GM19395 (cell line): ENCODE data around the gene FAM174C.
"Not testable (repeated sequence)": the region's sequence is repeated elsewhere in the genome, so short reads cannot be mapped to it uniquely, and the experiment has no call there.

Experiments
- ATAC-seq: cut with Tn5 transposase; IDR thresholded peaks from one replicate; pipeline ENCODE4 v1.9.1; 2021; ENCODE audit warnings: mild to moderate bottlenecking, moderate library complexity; ENCODE audit not compliant: unreplicated experiment

FAM174C gene

GRCh38 chr19:1237027-1237659 is 38.2 kb upstream of the FAM174C start:
- no peak for ATAC-seq

- ATAC-seq: no peak
Measured at GRCh38 chr19:1237754-1238368, 37.5 kb upstream of the FAM174C start, which contains the start of gene CBARP. Gene CBARP (minus strand): TSS chr19:1238005. CDS start chr19:1236100, 1,905 bp downstream.

GRCh38 chr19:1238369-1239303 is 36.7 kb upstream of the FAM174C start:
- no peak for ATAC-seq

GRCh38 chr19:1239420-1239795 is 35.9 kb upstream of the FAM174C start:
- ATAC-seq: no peak

GRCh38 chr19:1239796-1240737 is 35.3 kb upstream of the FAM174C start:
- no peak for ATAC-seq

GRCh38 chr19:1240925-1241324 is 34.4 kb upstream of the FAM174C start:
- ATAC-seq: no peak

GRCh38 chr19:1241417-1242095 is 33.8 kb upstream of the FAM174C start, which contains the start of gene ATP5F1D:
Gene ATP5F1D (plus strand): TSS chr19:1241751. CDS start chr19:1241851, 100 bp downstream.
- peak; percentile 53 for ATAC-seq

- no peak for ATAC-seq
Measured at GRCh38 chr19:1243768-1244692, 31.3 kb upstream of the FAM174C start.

- ATAC-seq: no peak
Measured at GRCh38 chr19:1244693-1245451, 30.5 kb upstream of the FAM174C start.

GRCh38 chr19:1245494-1246264 is 29.7 kb upstream of the FAM174C start:
- ATAC-seq: no peak

- ATAC-seq: not testable (repeated sequence)
Measured at GRCh38 chr19:1246265-1247087, 28.9 kb upstream of the FAM174C start.

- no peak for ATAC-seq
Measured at GRCh38 chr19:1247748-1248138, 27.6 kb upstream of the FAM174C start.

GRCh38 chr19:1248139-1248785 is 27.1 kb upstream of the FAM174C start, which contains the start of gene MIDN:
Gene MIDN (plus strand): TSS chr19:1248583. CDS start chr19:1250297, 1,714 bp downstream.
- ATAC-seq: peak; percentile 20

- peak; percentile 18 for ATAC-seq
Measured at GRCh38 chr19:1248786-1249297, 26.5 kb upstream of the FAM174C start.

GRCh38 chr19:1249298-1249989 is 25.9 kb upstream of the FAM174C start:
- ATAC-seq: peak; percentile 49
